HG02759 (cell line): ENCODE data around the gene NFATC1.
"Not testable (repeated sequence)": the region's sequence is repeated elsewhere in the genome, so short reads cannot be mapped to it uniquely, and the experiment has no call there.

Experiments used
- ATAC-seq: cut with Tn5 transposase; IDR thresholded peaks from one replicate; pipeline ENCODE4 v1.9.1; 2021; ENCODE audit warnings: mild to moderate bottlenecking, moderate library complexity; ENCODE audit not compliant: unreplicated experiment

The NFATC1 gene

GRCh38 chr18:79374408-79375171 is 21.1 kb upstream of the NFATC1 start:
- peak; percentile 79 for ATAC-seq

- ATAC-seq, result no peak
These were observed 20.1 kb upstream of the NFATC1 start for GRCh38 chr18:79375441-79376154.

DNA sequence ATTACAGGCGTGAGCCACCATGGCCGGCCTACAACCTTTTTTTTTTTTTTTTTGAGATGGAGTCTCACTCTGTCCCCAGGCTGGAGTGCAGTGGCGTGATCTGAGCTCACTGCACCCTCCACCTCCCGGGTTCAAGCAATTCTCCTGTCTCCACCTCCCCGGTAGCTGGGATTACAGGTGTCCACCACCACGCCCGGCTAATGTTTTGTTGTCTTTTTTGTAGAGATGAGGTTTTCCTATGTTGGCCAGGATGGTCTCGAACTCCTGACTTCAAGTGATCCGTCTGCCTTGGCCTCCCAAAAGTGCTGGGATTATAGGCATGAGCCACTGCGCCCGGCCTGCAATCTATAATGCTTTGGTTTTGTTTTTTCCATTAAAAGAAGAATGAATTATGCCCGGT is 19.1 kb upstream of the NFATC1 start:
- not testable (repeated sequence) for ATAC-seq

DNA sequence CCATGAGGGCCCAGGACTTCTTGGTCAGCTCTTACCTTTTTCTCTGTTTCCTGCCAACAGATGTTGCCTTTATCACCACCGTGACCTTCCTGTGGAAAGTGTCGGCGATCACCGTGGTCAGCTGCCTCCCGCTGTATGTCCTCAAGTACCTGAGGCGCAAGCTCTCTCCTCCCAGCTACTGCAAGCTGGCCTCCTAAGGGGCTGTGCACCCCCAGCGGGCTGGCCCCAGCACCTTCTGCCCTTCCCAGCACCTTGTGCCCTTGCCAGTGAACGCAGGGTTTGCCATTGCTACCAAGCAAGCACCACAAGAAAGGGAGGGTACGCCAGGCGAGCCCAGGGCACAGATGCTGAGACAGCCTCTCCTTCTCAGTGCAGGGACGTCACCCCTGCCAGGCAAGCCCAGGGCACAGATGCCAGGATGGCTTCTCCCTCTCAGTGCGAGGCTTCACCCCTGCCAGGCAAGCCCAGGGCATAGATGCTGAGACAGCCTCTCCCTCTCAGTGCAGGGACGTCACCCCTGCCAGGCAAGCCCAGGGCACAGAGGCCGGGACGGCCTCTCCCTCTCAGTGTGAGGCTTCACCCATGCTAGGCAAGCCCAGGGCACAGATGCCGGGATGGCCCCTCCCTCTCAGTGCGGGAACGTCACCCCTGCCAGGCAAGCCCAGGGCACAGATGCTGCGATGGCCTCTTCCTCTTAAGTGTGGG is 18.4 kb upstream of the NFATC1 start:
- no peak for ATAC-seq

DNA sequence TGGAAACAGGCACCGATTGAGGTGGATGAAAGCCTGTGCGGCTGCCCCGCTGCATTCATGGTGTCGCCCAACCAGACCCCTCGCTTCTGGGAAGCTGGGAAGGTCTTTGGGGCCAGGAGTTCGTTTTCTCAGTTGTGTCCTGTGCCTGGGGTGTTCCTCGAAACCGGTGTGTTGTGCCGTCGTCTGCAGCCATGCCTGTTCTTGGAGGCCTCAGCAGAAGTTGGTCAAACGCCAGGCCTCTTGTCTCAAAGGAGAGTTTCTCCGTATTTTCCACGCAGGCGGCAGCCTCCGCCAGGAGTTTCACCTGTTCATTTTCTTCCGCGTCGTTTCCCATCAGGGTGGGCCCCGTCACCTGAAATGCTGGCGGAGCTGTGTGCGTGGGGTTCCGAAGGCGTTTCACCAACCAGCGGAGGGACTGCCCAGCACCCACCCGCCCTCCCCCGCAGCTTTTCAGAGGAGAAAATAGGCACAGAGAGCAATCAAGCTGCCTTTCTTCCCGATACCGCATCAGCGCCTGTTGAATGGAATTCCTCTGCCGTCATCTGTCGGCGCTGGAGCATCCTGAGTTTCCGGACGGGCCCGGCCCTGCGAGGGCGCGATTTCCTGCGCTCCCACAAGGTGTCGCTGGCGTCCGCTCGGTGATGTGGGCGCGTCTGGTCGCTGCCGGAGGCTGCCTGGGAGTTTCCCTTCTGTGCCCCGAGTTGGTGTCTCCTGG is 17.0 kb upstream of the NFATC1 start:
- peak; percentile 68 for ATAC-seq

DNA sequence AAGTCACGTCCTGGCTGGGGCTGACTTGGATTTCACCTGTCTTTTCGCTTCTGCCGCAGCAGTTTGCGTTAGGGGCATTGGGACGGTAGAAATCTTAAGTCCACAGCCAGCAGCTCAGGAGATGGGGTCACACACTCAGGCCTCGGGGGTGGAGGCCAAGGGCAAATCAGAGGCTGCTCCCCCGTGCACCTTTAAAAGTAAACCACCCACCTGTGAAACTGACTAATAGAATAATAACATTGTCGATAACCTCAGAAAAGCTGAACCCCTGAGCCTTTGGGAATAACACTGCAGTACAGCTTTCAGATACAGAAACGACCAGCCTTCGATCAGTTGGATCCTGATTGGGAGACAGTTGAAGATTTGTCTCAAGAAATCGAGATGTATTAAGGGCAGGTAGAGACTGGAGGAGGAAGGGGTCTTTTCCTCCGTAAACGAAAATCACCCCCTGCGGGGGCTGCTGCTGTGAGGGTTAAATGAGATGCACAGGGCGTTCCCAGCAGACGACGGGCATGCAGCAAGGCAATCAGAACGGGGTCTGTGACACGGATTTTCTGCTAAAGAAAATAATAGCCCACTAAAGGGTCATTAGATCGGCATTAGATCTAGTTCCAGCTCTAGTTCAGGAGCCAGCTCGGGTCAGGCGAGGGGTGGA is 16.4 kb upstream of the NFATC1 start:
- no peak for ATAC-seq

GRCh38 chr18:79379931-79380815 is 15.6 kb upstream of the NFATC1 start:
- no peak for ATAC-seq

- ATAC-seq, result peak; percentile 57
These were observed 14.6 kb upstream of the NFATC1 start for GRCh38 chr18:79380816-79381806.

GRCh38 chr18:79381811-79382311 is 13.9 kb upstream of the NFATC1 start:
- no peak for ATAC-seq

GRCh38 chr18:79382681-79383387 is 12.9 kb upstream of the NFATC1 start:
- no peak for ATAC-seq

DNA sequence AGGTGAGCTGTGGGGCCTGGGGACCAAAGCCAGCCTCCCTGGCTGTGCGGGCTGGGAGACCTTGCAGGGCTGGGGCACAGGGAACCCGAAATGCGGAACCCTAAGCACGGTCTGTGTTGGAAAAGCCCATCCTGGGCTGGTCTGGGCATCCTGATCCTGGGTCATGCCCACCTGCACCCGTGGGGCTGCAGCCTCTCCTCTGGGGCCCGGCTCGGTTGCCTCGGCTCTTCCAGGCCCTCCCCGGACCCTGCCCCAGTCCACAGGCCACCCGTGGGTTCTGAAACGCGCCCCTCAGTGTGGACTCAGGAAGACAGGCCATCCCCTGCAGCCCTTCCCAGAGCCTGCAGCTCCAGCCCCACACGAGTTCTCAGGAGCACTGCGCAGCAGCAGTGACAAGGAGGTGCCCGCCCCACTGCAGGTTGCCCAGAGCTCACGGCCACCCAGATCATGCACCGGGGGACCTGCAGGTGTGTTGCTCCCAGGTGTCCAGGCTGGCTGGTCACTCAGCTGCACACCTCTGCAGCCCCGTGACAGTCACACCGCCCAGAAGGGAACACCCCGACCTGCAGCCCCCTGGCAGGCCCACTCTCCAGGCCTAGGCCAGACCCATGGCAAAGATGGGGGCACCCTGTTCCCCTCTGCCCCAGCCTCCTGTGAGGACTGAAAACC is 12.2 kb upstream of the NFATC1 start:
- ATAC-seq, result no peak

- no peak for ATAC-seq
These were observed 11.5 kb upstream of the NFATC1 start for GRCh38 chr18:79384151-79384807.

DNA sequence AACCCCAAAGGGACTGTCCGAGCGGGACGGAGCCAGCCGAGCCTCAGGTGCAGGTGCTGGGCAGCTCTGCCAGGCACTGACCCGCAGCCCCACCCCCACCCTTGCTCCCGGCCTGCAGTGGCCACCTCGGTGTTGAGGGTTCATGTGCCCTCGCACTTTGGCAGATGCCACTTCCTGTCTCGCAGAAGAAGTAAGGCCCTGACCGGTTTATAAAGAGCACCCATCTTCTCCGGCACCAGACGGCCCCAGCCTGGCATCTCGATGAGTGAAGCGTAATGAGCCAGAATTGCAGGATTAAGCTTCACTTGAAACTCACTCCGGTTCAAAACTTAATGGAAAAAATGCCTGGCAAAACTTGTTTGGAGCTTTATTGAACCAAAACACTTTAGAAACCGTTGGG is 10.9 kb upstream of the NFATC1 start:
- no peak for ATAC-seq

GRCh38 chr18:79385326-79385707 is 10.4 kb upstream of the NFATC1 start:
- ATAC-seq, result no peak

- no peak for ATAC-seq
These were observed 9.9 kb upstream of the NFATC1 start for GRCh38 chr18:79385708-79386341.

DNA sequence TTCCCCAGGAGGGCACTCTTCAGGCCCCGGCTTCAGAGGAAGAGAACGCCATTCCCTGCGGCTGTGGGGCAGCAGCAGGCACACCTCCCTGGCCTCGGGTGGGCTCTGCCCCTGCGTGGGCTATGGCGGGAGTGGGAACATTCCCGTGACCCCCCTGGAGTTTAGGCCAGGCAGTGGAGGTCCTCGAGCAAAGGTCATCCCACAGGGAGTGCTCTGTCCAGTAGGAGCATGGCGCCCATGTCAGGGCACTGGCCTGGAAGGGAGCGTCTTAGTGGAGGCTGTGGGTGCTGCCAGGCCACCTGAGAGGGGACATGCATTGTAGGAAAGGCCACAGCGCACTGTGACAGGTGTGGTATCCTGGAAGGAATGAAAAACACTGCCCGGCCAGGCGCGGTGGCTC is 9.2 kb upstream of the NFATC1 start:
- no peak for ATAC-seq
